NCI-H526 treated with DMSO at 0.1 percent for 48 hours (cell line): ENCODE results near the gene DYNC2H1.
A peak's percentile ranks its signal among the peaks of the same experiment; 100 is the strongest.

Source experiments
- DNase-seq: peaks from one replicate; lab custom pipeline; 2025; lab: John Stamatoyannopoulos, UW

The DYNC2H1 gene

GRCh38 chr11:103464420-103464819 lies 355.2 kb downstream of the DYNC2H1 start:
- DNase-seq, result no peak

- no peak for DNase-seq
Observed at GRCh38 chr11:103465555-103466140, 356.4 kb downstream of the DYNC2H1 start.

GRCh38 chr11:103471546-103471945 lies 362.3 kb downstream of the DYNC2H1 start:
- DNase-seq, result no peak

GRCh38 chr11:103476874-103477273 lies 367.6 kb downstream of the DYNC2H1 start:
- DNase-seq, result no peak

GRCh38 chr11:103480421-103480820 lies 371.2 kb downstream of the DYNC2H1 start:
- peak; percentile 48 for DNase-seq

- no peak for DNase-seq
Observed at GRCh38 chr11:103483996-103484395, 374.8 kb downstream of the DYNC2H1 start.

GRCh38 chr11:103484545-103484944 lies 375.3 kb downstream of the DYNC2H1 start:
- no peak for DNase-seq

GRCh38 chr11:103486604-103487003 lies 377.4 kb downstream of the DYNC2H1 start:
- no peak for DNase-seq

GRCh38 chr11:103487113-103487512 lies 377.9 kb downstream of the DYNC2H1 start:
- DNase-seq, result no peak

GRCh38 chr11:103488031-103488461 lies 378.8 kb downstream of the DYNC2H1 start:
- no peak for DNase-seq

GRCh38 chr11:103488579-103488978 lies 379.4 kb downstream of the DYNC2H1 start:
- DNase-seq, result no peak

GRCh38 chr11:103491777-103492176 lies 382.6 kb downstream of the DYNC2H1 start:
- no peak for DNase-seq

GRCh38 chr11:103494491-103494890 lies 385.3 kb downstream of the DYNC2H1 start:
- no peak for DNase-seq

- no peak for DNase-seq
Observed at GRCh38 chr11:103497268-103497667, 388.0 kb downstream of the DYNC2H1 start.

GRCh38 chr11:103499710-103500340 lies 390.6 kb downstream of the DYNC2H1 start:
- DNase-seq, result no peak

GRCh38 chr11:103515283-103515682 lies 406.1 kb downstream of the DYNC2H1 start:
- no peak for DNase-seq

GRCh38 chr11:103520792-103521191 lies 411.6 kb downstream of the DYNC2H1 start:
- DNase-seq, result no peak

- no peak for DNase-seq
Observed at GRCh38 chr11:103525069-103525468, 415.8 kb downstream of the DYNC2H1 start.

- DNase-seq, result no peak
Observed at GRCh38 chr11:103528046-103528445, 418.8 kb downstream of the DYNC2H1 start.

- no peak for DNase-seq
Observed at GRCh38 chr11:103528596-103528995, 419.4 kb downstream of the DYNC2H1 start.

- DNase-seq, result no peak
Observed at GRCh38 chr11:103529181-103529684, 420.0 kb downstream of the DYNC2H1 start.
